Epithelial cell of esophagus (primary cell): ENCODE results near the gene PLEKHG3.

Experiments used
- DNase-seq: peaks from one replicate; pipeline ENCODE4 v3.0.0; 2010; ENCODE audit warnings: low read depth
- H3K4me3 ChIP-seq: 2 replicates; pipeline ENCODE4 v1.5.1; 2011; ENCODE audit warnings: mild to moderate bottlenecking, low read length, control low read depth
- TF ChIP-seq, protein P1 (sequence below): IDR thresholded peaks from 2 replicates; pipeline ENCODE4 v1.5.1; 2011; ENCODE audit warnings: low read depth, mild to moderate bottlenecking, low read length, control low read depth, inconsistent platforms; ENCODE audit not compliant: insufficient read depth; ENCODE audit errors: missing control alignments

Gene PLEKHG3

DNA sequence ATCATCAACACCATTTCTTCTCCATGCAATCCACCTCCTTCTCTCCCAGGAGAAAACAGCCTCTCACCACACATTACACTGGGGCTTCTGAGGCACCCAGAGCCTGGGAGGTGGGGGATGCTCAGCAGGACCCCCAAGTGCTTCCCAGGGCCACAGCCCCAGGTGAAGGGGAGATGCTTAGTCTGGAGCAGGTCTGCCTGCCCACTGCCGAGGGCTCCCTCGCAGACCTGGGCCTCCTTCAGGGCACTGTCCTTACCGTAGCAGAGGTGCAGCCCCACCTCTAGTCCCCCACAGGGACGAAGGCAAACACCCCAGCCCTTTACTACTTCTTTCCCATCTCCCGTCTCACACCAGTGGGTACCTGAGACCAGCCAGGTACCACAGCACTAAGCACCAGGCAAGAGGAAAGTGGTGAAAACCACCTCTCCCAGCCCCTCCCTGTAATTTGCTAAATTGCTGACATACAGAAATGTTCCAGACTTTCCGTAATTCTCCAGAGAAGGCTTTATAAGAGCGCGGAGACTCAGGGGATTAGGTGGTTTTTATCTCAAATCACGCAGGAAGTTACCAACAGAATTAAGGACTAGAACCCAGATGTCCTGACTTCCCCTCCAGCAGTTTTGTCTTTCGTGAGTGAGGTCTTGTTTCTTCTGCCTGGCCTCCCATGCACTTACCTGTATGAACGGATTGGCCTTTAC lies 59.0 kb downstream of the PLEKHG3 start:
- no peak overlapping the region for H3K4me3 ChIP-seq
- no peak for DNase-seq
- TF ChIP-seq, protein P1, sequence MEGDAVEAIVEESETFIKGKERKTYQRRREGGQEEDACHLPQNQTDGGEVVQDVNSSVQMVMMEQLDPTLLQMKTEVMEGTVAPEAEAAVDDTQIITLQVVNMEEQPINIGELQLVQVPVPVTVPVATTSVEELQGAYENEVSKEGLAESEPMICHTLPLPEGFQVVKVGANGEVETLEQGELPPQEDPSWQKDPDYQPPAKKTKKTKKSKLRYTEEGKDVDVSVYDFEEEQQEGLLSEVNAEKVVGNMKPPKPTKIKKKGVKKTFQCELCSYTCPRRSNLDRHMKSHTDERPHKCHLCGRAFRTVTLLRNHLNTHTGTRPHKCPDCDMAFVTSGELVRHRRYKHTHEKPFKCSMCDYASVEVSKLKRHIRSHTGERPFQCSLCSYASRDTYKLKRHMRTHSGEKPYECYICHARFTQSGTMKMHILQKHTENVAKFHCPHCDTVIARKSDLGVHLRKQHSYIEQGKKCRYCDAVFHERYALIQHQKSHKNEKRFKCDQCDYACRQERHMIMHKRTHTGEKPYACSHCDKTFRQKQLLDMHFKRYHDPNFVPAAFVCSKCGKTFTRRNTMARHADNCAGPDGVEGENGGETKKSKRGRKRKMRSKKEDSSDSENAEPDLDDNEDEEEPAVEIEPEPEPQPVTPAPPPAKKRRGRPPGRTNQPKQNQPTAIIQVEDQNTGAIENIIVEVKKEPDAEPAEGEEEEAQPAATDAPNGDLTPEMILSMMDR = no peak

DNA sequence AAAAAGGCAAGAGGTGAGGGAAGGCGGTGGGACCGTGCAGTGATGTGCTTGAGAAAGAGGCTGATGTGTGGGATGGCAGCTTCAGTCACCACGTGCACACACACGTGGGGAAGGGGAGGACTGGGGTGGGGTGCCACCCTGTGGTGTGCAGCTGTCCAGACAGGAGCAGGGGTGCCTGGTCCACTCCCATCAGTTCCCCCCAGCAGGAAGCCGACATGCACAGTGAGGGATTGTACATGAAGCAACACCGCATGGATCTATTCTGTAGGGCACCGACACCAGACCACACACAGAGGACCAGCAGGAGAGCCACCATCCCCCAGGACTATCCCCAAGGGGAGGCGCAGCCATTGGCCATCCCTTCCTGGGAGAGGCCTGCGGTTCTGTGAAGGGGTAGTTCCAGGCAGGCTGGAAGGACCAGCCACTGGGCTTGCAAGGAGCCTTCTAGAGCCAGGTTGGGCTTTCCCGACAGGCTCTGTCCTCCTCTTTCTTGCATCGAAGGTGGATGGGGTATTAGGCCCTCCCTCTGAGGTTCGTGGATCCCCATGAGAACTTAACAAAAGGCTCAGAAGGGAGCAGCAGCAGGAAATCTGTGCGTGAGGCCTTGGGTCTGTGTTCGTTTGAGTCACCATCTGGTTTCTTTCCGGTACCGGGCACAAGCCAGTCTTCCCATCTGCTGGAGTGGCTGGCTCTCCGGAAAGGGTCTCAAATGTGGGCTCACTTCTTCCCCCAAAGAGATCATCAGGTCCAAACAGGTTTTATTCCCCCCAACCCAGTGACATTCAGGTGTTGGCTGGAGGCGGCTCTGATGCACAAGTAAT lies 59.8 kb downstream of the PLEKHG3 start:
- H3K4me3 ChIP-seq = no peak overlapping the region
- TF ChIP-seq, protein P1 = no peak
- DNase-seq = peak; percentile 46

DNA sequence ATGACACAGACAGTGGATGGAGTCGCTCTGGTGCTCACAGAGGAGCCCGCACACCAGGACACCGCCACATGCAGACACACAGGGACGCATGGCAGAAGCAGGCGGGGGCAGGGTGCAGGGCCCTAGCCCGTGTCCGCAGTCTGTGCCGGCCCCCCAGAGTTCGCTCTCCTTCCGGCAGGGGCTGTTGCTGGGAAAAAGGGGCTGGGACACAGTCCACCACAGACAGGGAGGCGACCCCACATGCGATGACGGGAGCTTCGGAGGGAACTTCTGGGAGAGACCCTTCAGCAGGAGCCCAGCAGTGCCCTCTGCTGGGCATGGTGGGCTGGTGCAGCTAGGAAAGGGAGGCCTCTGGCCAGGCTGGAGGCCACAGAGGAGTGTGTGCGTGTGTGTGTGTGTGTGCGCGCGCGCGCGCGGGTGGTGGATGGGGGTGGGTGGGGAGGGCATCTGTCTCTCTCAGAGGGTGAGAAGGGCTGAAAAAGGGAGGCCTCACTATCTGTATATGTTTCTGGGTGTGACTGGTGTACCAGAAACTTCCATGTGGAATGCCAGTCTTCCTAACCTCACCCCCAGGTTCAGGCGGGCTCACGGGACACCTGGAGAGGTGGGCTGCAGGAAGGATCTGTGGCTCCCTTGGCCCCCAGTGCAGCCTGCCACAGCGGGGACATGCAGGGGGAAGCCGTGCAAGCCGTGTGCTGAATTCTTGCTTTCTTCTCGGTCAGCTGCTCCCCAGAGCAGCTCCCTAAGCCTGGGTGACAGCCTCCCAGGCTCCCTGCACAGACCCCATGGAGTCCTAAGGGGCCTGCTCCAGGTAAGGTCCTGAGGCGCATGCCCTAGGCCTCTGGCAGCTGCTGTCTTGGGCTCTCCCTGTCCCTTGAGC lies 60.7 kb downstream of the PLEKHG3 start:
- no peak overlapping the region for H3K4me3 ChIP-seq
- DNase-seq = peak; percentile 63

DNA sequence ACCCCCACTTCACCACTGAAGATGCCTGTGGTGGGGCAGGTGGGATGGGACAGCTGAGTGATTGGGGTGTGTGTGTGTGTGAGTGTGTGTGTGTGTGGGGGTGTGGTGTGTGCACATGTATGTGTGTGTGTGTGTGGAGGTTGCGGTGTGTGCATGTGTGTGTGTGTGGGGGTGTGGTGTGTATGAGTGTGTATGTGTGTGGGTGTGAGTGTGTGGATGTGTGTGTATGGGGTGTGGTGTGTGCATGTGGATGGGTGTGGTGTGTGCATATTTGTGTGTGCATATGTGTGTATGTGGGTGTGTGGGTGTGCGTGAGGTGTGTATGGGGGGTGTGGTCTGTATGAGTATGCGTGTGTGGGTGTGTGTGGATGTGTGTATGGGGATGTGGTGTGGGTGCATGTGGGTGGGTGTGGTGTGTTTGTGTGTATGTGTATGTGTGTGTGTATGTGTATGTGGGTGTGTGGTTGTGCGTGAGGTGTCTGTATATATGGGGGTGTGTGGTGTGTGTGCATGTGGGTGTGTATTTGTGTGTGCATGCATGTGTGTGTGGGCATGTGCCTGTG lies 61.6 kb downstream of the PLEKHG3 start:
- no peak for DNase-seq
- TF ChIP-seq, protein P1 = no peak
- H3K4me3 ChIP-seq = no peak overlapping the region

More for the DNA sequence above, 60.7 kb downstream of the PLEKHG3 start:
- TF ChIP-seq, protein P1 = peak; percentile 95

DNA sequence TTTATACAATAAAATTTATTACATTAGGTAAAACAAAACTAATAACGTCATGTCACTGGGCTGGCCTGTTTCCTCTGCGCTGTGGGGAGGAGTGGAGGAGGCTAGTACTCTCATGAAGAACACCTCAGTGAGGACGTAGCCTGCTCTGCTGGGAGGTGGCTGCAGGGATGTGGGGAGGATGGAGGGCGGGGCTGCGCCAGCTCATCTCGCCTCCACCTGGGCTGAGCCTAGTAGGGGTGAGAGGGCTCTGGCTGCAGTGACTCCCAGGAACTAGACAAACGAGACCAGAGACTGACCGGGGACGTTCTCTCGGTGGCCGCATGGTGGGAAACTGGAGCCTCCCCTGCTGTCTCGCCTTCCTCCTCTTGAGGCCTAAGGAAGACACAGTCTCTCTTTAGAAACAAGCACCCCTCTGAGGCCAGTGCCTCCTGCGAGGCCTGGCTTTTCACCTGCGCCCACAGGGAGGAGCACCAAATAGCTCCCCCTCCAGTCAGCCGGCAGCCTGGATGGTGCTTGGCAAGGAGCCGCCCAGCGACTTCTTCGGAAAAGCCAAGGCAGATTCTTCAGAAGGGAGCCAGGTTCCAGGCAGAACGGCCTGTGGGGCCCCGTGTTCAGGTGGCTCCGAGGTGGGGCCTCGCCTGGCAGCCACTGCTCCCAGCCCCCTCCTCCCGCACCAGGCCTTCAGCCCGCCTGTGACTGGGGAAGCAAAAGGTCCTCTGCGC lies 62.4 kb downstream of the PLEKHG3 start:
- DNase-seq = peak; percentile 82
- TF ChIP-seq, protein P1 = no peak
- no peak overlapping the region for H3K4me3 ChIP-seq

DNA sequence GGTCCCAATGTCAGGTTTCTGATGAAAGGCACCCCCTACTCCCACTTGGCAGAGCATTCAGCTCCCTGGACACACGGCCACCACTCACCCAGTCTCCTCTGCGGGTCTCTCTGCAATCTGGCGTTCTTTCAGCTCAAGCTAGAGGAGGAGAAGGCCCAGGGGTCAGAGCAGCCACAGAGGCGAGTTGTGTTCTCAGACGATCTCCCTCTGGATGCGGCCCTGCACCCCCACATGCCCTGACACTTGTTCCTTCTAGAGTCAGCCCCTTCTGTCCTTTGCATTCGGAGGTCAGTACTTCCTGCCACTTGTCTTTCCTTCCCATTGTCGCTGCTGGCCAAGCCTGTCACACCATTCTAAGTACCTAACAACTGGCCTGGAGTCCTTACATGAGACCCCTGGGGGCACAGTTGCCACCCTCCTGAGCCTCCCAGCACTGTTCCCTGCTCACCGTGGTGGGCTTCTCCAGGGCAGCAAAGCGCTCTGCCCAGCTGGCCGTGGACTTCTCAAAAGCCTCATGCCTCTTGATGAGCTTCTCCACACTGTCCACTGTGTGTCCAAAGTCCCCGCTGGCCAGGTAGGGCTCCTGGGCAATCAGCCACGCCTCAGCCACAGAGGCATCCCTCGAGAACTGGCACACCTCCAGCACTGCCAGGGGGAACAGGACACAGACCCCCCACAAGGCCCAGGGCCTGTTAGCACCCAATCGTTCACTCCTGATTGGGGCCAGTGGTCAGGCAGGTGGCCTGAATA lies 63.2 kb downstream of the PLEKHG3 start:
- DNase-seq = no peak
- TF ChIP-seq, protein P1 = no peak
- no peak overlapping the region for H3K4me3 ChIP-seq
